ENCODE results near the gene ZNF521. TPM values are rescaled to one million over a fixed set of nuclear protein-coding genes. Genes with fewer than 3 reads are reported as not detected.

Gene ZNF521
- polyA plus RNA-seq, 3 donors = 0.07 to 0.20 TPM; not detected in 1

- Histone ChIP-seq H3K27me3 (ENCODE audit: control insufficient read depth in 2 of 2, insufficient read depth in 2 of 2, low read length in 2 of 2) (no peaks in the 10 kb centered on the region), H3K36me3 (replicated peaks in 1 of 2; ENCODE audit: control insufficient read depth in 1 of 2, insufficient read depth in 2 of 2, low read length in 2 of 2) (no peaks in the 10 kb centered on the region), H3K79me2 (ENCODE audit: insufficient read depth, low read length) (no peaks in the 10 kb centered on the region), H3K9me3 (replicated peaks in 1 of 2; ENCODE audit: control insufficient read depth in 1 of 2, insufficient read depth in 1 of 2, low read length in 2 of 2) (no peaks in the 10 kb centered on the region), H3K4me2 (replicated peaks; ENCODE audit: extremely low read depth, low read length, poor library complexity, severe bottlenecking) (no peak overlapping the region), H3K4me1 (ENCODE audit: control insufficient read depth in 1 of 2, insufficient read depth in 2 of 2, low read length in 2 of 2) (no peaks in the 10 kb centered on the region), H3K4me3 (replicated peaks in 1 of 3; ENCODE audit: low read depth in 2 of 3, low read length in 3 of 3) (no peak overlapping the region), H3K27ac (ENCODE audit: low read depth in 1 of 2, low read length in 2 of 2) (no peak overlapping the region), H4K20me1 (ENCODE audit: insufficient read depth, low read length) (no peaks in the 10 kb centered on the region), H2AFZ (ENCODE audit: insufficient read depth, low read depth, low read length, poor library complexity, severe bottlenecking) (no peak overlapping the region), H3K9ac (ENCODE audit: insufficient read depth, low read length, poor library complexity, severe bottlenecking) (no peak overlapping the region)
- no peak overlapping the region for H3K27ac Mint-ChIP-seq
- WGBS (ENCODE audit: insufficient coverage) = 95% methylated on average over 2 of the region's 3 CpGs
- H3K9me3 Mint-ChIP-seq = no peaks in the 10 kb centered on the region
- H3K27me3 Mint-ChIP-seq (ENCODE audit: low read depth in 3 of 3) = no peaks in the 10 kb centered on the region
- intact Hi-C loops (cut with micrococcal nuclease) = no loop called here
- no peaks in the 10 kb centered on the region for H3K36me3 Mint-ChIP-seq
- TF ChIP-seq CTCF (IDR thresholded peaks at IDR 0.05) = no peak
- H3K4me1 Mint-ChIP-seq = peaks cover under 1% of the 10 kb centered on the region
- H3K4me3 Mint-ChIP-seq = no peak overlapping the region
- DNase-seq = no peak
Measured at GRCh38 chr18:25335062-25335461, 16.9 kb downstream of the ZNF521 start.

- peaks cover 5% of the 10 kb centered on the region for H3K4me1 Mint-ChIP-seq
- Histone ChIP-seq H3K27ac (ENCODE audit: low read depth in 1 of 2, low read length in 2 of 2) (no peak overlapping the region), H3K4me3 (replicated peaks in 1 of 3; ENCODE audit: low read depth in 2 of 3, low read length in 3 of 3) (no peak overlapping the region), H3K36me3 (replicated peaks in 1 of 2; ENCODE audit: control insufficient read depth in 1 of 2, insufficient read depth in 2 of 2, low read length in 2 of 2) (no peaks in the 10 kb centered on the region), H2AFZ (ENCODE audit: insufficient read depth, low read depth, low read length, poor library complexity, severe bottlenecking) (no peak overlapping the region), H3K9me3 (replicated peaks in 1 of 2; ENCODE audit: control insufficient read depth in 1 of 2, insufficient read depth in 1 of 2, low read length in 2 of 2) (no peaks in the 10 kb centered on the region), H3K4me1 (ENCODE audit: control insufficient read depth in 1 of 2, insufficient read depth in 2 of 2, low read length in 2 of 2) (no peaks in the 10 kb centered on the region), H4K20me1 (ENCODE audit: insufficient read depth, low read length) (no peaks in the 10 kb centered on the region), H3K79me2 (ENCODE audit: insufficient read depth, low read length) (no peaks in the 10 kb centered on the region), H3K27me3 (ENCODE audit: control insufficient read depth in 2 of 2, insufficient read depth in 2 of 2, low read length in 2 of 2) (no peaks in the 10 kb centered on the region), H3K4me2 (replicated peaks; ENCODE audit: extremely low read depth, low read length, poor library complexity, severe bottlenecking) (no peak overlapping the region), H3K9ac (ENCODE audit: insufficient read depth, low read length, poor library complexity, severe bottlenecking) (no peak overlapping the region)
- intact Hi-C loops (cut with micrococcal nuclease) = no loop called here
- WGBS (ENCODE audit: insufficient coverage) = no CpG with 5 or more reads among the region's 2 CpGs
- DNase-seq = no peak
- no peak overlapping the region for H3K4me3 Mint-ChIP-seq
- no peak overlapping the region for H3K27ac Mint-ChIP-seq
- H3K36me3 Mint-ChIP-seq = no peaks in the 10 kb centered on the region
- no peaks in the 10 kb centered on the region for H3K27me3 Mint-ChIP-seq (ENCODE audit: low read depth in 3 of 3)
- H3K9me3 Mint-ChIP-seq = no peaks in the 10 kb centered on the region
- TF ChIP-seq CTCF (IDR thresholded peaks at IDR 0.05) = peak; percentile 23
Measured at GRCh38 chr18:25334588-25334987, 17.4 kb downstream of the ZNF521 start.

Data from CD14-positive monocyte (primary cell).